GM21619 (cell line): ENCODE results near the gene B9D1.

ENCODE experiments used
- ATAC-seq: cut with Tn5 transposase; IDR thresholded peaks from one replicate; pipeline ENCODE4 v1.9.1; 2021; ENCODE audit not compliant: unreplicated experiment

B9D1 gene

DNA sequence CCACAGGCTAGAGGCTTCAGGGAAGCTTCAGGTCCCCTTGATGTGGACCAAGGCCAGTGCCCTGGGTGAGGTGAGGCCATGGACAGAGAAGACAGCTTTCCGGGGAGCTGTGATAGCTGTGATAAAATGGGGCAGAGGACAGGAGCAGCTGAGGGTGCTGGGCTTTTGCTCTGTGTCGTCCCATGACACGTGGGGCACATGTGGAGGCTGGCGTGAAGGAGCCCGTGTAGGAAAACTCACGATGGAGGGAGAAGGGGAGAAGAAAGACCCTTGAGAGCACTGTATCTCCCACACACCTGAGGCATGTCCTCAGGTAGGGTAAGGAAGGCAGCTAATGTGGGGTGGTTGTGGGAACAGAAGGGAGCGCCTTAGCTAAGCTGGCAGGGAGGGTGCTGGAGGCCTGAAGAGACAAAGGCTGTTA lies 21.3 kb downstream of the B9D1 start:
- ATAC-seq, result no peak

DNA sequence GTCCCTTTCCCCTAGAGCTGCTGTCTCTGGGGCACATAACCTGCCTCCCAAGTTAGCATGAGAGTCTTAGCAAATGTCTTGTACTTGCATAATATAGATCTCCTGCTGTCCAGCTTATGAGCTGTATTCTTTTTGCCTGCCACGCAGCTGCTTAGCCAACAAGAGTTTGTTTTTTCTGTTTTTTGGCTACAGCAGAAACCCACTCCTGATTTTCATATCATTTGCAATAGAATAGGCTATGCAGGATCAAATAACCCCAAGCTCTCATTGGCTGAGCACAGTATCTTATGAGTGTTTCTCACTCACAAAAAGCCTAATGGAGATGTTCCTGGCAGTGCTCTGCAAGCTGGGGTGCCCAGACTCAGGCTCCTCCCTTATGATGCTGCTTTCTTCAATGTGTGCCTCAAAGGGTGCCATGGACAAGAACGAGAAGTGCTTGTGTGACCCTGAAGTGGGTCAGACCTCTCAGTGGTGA lies 23.1 kb downstream of the B9D1 start:
- no peak for ATAC-seq

- ATAC-seq, result no peak
These were observed 24.2 kb downstream of the B9D1 start for GRCh38 chr17:19338031-19338990.

GRCh38 chr17:19337712-19338023 lies 24.9 kb downstream of the B9D1 start:
- ATAC-seq, result no peak

DNA sequence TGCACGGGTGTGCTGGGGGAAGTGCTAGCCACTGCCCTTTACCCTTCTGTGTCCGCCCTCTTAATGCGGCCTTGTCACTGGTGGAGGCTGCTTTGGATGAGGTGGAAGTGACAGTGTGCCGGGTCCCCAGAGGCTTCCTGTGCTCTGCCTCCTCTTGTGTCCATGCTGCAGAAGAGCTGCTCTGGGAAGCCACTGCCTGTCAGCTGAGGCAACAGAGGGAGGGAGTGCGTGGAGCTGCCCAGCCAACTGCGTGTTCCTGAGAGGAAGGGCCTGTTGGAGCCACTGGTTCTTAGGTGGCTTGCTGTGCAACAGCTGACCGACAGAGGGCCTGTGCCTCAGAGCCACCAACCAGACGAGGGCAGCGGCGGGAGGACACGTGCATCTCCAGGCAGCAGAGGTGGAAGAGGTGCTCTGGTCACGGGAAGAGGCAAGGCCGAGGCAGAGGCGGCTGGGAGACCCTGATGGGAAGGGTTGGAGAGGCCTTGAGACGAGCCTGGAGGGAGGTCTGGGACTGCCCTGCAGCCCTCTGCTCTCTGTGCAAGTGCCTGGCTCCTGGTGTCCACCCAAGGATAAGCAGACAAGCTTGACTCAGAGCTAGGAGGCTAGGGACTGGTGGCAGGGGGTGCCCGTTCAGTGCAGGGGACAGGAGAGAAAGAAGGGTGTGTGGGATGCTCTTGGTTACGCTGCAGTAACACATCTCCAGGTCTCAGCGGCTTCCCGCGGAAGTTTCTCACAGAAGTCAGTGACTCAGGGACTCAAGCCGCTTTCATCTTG lies 25.4 kb downstream of the B9D1 start:
- ATAC-seq, result no peak

- no peak for ATAC-seq
These were observed 26.4 kb downstream of the B9D1 start for GRCh38 chr17:19335951-19336631.

GRCh38 chr17:19334331-19334730 lies 28.2 kb downstream of the B9D1 start:
- no peak for ATAC-seq

- no peak for ATAC-seq
These were observed 28.7 kb downstream of the B9D1 start for GRCh38 chr17:19333736-19334290.

- no peak for ATAC-seq
These were observed 29.4 kb downstream of the B9D1 start for GRCh38 chr17:19333132-19333440.

DNA sequence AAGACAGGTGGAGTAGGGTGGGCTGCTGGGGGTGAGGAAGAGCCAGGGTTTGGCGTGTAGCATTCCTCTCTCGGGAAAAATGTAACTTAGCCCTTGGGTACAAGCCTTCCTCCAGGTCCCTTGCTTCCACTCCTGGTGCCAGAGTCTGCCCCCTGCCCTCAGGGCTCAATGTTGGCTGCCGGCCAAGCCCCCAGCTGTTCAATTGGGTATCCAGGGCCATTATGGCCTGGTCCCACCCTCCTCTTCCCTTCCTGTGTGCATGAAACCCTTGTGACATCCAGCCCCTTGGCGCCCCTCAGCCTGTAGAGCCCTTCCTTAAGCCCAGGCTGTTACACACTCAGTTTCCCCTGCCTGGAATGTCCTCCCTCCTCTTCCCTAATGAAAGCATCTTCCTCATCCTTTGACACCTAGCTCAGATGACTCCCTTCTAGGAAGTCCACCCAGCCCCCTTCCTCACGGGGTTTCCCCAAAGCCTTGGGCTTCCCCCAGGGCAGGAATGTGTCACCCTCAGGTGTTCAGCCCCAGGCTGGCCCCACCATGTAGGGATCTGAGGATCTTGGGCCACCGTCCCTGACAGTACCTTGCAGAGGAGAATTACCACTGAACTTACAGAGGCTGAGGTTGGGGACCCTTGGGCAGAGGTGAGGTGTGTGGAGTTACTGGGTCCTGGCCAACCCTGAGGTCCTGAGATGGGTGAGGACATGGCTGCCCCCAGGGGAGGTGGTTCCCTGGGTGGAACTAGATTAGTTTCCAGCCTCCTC lies 30.0 kb downstream of the B9D1 start:
- ATAC-seq, result no peak

GRCh38 chr17:19331543-19332245 lies 30.8 kb downstream of the B9D1 start:
- no peak for ATAC-seq

GRCh38 chr17:19331134-19331533 lies 31.4 kb downstream of the B9D1 start:
- no peak for ATAC-seq

- ATAC-seq, result no peak
These were observed 32.3 kb downstream of the B9D1 start for GRCh38 chr17:19330271-19330670.

DNA sequence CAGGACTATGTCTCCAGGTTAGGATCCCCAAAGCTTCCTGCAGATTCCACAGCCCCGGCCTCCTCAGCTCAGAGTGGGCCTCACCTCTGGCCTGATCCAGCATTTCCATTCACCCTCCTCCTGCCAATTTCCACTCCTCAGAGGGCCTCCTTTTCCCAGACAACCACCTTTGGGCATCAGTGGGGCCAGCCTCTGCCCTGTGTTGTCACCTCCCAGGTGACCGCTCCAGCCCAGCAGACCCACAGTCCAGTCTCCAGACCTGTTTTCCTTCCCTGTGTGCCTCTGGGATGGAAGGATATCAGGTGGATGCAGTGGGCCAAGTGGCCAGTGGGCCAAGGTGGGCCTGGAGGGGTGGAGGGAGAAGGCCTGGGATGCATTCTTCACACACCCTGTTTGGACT lies 32.7 kb downstream of the B9D1 start:
- no peak for ATAC-seq

DNA sequence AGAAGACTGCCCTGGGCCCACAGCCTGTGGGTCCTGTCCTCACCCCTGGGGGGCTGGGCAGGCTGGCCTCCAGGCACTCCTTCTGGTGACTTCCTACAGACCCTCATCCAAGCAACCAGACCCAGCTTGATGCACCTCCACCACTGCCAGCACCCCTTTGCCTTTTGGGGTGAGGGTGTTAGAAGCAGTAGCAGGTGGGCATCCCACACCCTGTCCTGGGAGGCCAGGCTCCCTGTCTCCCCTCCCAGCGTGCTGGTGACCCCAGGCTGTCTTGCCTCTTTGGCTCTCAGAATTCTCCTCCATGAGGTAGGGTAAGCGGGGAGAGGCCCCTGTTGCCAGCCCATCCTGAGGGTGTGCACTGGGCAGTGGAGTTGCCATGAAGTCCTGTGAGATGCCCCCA lies 33.4 kb downstream of the B9D1 start:
- ATAC-seq, result no peak

GRCh38 chr17:19328441-19329061 lies 34.0 kb downstream of the B9D1 start:
- ATAC-seq, result no peak

DNA sequence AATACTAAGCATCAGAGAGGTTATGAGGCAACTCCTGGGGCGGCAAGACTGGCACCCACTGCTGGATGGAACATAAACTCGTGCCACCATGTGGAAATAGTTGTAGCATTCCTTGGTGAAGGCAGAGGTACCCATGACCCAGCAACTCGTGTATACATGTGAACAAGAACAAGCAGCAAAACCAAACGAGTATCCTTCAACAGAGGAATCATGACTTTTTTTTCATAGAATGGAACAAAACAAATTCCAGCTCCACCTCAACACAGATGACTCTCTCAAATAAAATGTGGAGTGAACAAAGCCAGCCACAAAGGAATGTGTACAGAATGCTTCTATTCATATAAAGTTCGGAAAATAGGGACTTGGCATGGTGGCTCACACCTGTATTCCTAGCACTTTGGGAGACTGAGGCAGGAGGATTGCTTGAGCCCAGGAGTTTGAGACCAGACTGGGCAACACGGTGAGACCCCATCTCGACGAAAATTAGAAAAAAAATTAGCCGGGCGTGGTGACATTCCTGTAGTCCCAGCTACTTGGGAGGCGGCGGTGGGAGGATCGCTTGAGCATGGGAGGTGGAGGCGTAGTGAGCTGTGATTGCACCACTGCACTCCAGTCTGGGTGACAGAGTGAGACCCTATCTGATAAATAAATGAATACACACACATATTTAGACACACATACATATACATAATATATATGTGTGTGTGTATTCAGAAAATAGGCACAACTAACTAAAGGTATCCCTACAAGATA lies 35.3 kb downstream of the B9D1 start:
- ATAC-seq, result no peak

- no peak for ATAC-seq
These were observed 37.0 kb downstream of the B9D1 start for GRCh38 chr17:19325542-19325941.

DNA sequence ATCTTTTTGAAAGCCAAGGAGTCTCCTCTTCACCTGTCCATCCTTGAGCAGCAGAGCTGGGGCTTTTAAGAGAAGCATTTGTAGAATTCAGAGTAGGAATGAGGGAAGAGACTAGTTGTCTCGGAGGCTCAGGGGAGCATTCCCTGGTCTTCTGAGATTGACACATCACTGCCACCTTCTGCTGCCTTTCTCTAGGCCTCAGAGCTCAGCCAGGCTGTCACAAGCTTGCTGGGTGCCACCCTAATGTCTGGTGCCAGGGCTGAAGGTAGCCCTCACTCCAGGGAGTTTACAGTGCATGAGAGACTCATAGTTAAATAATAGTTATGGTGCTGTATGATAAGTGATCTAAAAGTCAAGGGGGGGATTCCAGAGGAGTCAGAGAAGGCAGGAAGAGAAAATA lies 39.7 kb downstream of the B9D1 start:
- ATAC-seq, result no peak
